NCI-H2107 treated with DMSO at 0.1 percent for 48 hours (cell line): Measurements from ENCODE around the gene RNF111.
A peak's percentile ranks its signal among the peaks of the same experiment; 100 is the strongest.
"Not testable (repeated sequence)": the region's sequence is repeated elsewhere in the genome, so short reads cannot be mapped to it uniquely, and the experiment has no call there.

ENCODE experiments used
- DNase-seq: peaks from one replicate; lab custom pipeline; 2025; ENCODE audit not compliant: unreplicated experiment; lab: John Stamatoyannopoulos, UW

The RNF111 gene

DNA sequence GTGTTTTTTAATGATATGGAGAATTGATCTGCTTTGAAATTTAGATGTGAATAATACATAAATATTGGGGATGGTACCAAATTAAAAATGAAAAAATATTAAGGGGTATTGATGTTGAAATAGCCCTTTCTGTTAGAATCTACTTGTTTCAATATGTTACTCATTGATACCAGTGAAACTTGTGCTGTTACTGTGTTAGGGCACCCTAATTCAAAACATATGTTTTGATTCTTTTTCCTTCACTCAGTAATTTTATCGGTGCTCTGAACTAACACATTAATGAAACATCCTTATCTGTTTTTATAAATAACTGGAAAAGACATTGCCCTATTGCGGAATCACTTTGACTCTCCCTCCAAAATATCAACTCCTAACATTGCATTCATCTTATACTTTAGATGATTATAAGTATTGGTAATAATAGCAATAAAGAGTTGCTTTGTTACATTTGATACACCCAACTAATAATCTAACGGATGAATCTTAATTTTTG, 65.5 kb downstream of the RNF111 start:
- DNase-seq, result no peak

DNA sequence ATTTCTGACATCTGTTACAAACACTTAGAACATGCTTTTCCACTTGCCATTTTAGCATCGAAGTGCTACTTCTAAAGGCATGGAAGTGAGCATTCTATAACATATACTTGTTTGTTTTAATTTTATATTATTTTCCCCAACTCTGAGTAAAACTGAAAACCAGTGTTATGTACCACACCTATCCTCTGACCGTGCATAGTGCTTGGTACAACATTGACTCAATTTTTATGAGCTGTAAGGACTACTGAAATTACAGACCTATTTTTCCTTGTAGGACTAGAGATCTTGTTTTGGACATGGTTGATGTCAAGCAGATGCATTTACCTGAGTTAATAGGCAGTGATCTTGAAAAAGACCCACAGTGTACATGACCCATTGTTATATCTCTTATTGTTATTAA, 66.0 kb downstream of the RNF111 start:
- no peak for DNase-seq

GRCh38 chr15:59059076-59059597, 71.7 kb downstream of the RNF111 start:
- no peak for DNase-seq

DNA sequence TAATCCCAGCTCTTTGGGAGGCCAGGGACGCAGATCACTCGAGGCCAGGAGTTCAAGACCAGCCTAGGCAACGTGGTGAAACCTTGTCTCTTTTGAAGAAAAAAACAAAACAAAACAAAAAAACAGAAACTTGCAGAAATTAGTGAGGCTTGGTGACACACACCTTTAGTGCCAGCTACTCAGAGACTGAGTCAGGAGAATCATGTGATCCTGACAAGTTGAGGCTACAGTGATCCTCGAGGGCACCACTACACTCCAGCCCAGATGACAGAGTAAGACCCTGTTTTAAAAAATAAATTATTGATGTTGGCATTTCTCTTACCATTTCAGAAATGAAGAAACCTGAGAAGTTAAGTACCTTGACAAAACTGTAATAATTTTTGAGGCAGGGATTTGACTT, 72.9 kb downstream of the RNF111 start:
- no peak for DNase-seq

GRCh38 chr15:59063042-59063441, 75.6 kb downstream of the RNF111 start:
- DNase-seq, result no peak

GRCh38 chr15:59069430-59069829, 82.0 kb downstream of the RNF111 start:
- DNase-seq, result no peak

DNA sequence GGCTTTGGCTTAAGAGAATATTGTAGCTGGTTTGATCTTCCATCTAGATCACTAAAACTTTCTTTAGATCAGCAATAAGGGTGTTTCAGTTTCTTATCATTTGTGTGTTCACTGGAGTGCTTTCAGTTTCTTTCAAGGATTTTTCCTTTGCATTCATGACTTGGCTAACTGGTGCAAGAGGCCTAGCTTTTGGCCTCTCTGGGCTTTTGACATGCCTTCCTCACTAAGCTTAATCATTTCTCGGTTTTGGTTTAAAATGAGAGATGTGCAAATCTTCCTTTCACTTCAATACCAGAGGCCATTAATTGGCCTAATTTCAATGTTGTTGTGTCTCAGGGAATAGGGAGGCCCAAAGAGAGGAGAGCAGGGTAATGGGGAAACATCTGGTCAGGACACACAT, 87.1 kb downstream of the RNF111 start:
- no peak for DNase-seq

DNA sequence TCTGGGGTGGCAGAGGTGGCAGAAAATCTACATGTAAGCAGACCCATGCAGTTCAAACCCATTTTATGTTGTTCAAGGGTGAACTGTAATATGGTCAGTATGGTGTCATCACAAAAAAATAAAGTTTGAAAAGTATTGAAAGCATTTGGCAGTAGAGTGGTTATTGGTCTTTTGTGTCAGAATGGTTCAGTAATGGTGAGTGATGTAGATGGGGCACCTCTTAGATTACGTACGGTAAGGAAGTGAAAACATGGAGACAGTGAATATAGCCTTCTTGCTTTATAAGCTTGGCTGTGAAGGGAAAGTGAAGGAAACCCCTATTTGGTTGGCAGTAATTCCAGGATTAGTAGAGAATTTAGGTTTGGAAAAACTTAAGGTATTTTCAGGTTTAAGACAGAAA, 100.3 kb downstream of the RNF111 start:
- DNase-seq, result no peak

DNA sequence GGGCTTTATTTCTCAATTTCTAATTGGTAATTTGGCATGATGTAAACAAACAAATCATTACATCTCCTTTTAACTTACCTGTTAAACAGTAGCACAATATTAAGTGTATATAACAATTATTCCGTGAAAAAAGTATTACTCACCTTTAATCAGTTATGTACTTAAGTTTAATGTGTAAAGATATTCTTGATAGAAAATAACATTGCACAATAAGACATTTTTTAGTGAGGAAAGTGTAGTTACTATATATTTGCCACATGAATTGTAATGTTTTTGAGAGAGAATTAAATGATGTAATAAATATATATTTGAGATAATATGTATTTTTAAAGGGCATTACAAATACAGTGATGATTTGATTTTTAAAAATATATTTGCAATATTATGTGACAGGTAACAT, 106.6 kb downstream of the RNF111 start:
- no peak for DNase-seq

- no peak for DNase-seq
Observed at GRCh38 chr15:59096429-59096828, 109.0 kb downstream of the RNF111 start.

DNA sequence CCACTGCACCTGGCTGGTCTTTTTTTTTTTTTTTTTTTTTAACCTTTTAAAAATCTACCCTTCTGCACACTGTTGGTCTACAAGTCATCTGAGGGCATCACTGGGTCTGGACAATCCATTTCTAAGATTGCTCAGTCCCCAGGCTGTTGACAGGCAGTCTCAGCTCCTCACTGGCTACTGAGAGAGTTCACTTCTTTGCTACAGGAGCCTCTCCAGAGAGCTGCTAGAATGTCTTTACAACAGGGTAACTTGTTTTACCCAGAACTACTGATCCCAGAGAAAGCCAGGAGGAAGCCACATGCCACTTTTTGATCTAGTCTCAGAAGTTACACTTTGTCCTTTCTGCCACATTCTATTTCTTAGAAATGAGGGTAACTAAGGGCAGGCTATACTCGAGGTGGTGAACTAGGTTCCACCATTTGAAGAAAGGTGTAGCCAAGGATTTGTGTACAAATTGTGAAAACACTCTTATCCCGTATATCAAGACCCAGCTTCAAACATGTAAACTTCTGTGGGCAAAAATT, 111.8 kb downstream of the RNF111 start:
- DNase-seq, result no peak

DNA sequence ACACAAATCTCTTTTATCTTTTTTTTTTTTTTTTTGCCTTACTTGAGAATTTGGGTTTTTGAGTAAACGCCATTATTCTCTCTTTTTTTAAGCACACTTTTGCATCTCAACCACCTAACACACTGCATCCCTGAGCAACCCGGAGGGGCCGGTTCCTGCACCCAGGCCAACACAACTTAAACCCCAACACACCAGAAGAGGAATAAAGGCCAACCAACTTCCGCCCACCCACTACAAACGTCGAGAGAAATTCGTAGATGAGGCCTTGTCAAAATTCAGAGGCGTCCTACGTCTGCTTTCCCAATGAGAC, 117.1 kb downstream of the RNF111 start:
- DNase-seq, result no peak

- peak; percentile 73 for DNase-seq
Observed at GRCh38 chr15:59104912-59105732, 117.7 kb downstream of the RNF111 start, which contains the start of gene CCNB2. Gene CCNB2, plus strand, starts transcription at chr15:59105146. Its CDS starts 123 bp downstream, at chr15:59105269.

DNA sequence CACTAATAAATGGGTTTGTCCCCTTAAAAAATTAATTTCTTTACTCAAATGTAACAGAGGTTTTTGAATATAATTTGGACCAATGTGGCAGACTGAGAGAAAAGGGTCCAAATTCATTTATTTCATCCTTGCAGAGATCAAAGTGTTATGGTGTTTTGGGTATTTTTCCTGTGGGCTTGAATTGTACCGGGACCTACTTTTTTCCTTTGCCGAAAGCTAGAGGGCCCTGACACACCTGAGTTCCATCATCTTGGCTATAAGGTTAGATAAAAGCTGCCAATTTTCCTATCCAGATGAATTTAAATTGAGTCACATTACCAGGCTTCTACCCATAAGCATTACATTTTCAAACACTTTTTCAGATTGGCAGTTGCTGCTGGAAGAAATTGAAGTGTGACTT, 118.4 kb downstream of the RNF111 start:
- DNase-seq, result no peak

GRCh38 chr15:59111251-59111650, 123.8 kb downstream of the RNF111 start:
- DNase-seq, result no peak

GRCh38 chr15:59115047-59115446, 127.6 kb downstream of the RNF111 start:
- DNase-seq, result no peak

DNA sequence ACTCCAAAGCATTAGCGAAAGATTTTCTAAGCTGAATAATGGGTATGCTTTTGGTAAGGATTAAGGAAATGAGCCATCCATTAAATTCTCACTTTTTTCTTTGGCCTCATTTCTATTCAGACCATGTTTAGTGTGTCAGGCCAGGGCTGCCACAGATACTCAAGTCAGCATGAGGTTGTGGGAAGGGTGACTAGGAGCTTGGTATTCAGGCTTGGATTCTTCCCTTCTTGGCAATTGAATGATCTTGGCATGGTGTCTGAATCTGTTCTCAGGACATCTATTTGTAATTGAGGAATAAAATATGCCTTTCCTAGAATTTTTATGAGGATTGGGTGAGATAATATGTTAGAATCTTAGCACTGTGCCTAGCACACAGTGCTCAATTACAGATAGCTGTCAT, 128.7 kb downstream of the RNF111 start:
- no peak for DNase-seq

DNA sequence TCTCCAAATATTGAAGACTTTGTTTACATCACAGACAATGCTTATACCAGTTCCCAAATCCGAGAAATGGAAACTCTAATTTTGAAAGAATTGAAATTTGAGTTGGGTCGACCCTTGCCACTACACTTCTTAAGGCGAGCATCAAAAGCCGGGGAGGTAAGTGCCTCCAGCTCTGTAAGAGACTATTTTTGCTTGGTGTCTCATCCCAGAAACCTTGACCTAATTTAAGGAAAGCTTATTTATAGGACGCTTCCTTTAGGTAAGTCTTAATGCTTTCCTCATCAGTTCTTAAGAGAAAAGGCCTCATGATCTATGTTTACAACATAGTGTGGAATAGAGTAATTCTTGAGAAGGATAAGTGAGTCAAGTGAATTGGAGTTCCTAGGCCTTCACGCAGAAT, 129.3 kb downstream of the RNF111 start:
- DNase-seq, result no peak

GRCh38 chr15:59119625-59120024, 132.2 kb downstream of the RNF111 start:
- DNase-seq, result no peak

DNA sequence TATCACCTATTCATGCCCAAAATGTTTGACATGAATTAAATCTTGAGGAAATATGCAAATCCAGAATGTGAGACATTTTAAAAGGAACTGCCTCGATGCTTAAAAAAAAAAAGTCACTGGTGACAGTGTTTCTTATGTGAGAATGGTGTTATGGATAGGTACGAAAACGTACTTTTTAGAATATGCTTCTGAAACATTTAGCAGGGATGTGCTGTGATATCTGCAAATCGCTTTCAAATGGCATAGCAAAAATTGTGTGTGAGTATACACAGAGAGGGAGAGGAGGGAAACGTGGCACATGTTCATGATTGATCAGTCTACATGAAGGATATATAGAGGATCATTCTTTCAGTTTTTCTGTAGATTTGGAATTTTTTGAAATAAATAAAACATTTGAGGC, 133.5 kb downstream of the RNF111 start:
- no peak for DNase-seq

GRCh38 chr15:59124261-59124660, 136.8 kb downstream of the RNF111 start:
- no peak for DNase-seq

- DNase-seq, result not testable (repeated sequence)
Observed at GRCh38 chr15:59125683-59126082, 138.2 kb downstream of the RNF111 start.

- not testable (repeated sequence) for DNase-seq
Observed at GRCh38 chr15:59127255-59127654, 139.8 kb downstream of the RNF111 start.
